GM12878 (cell line): Measurements from ENCODE around the gene NUTM2F. TPM values are rescaled to one million over a fixed set of nuclear protein-coding genes. Genes with fewer than 3 reads are reported as not detected.

Experiments used
- ATAC-seq: fragments of 200-7000 bp; cut with Tn5 transposase; 3 replicates; pipeline ENCODE4 v1.9.1; 2020; ENCODE audit warnings: mild to moderate bottlenecking, moderate library complexity
- BruUV-seq: library from RNA; stranded (reverse); fragments of 400-500 nt; replicated peaks from 2 replicates; lab custom pipeline; 2021; lab: Mats Ljungman, UMichigan
- CTCF ChIA-PET: fragments of 300-600 bp; sonication (Branson Sonifier 250); formaldehyde crosslinking; extraction: SDS; loops from one replicate; lab custom pipeline; 2021; ENCODE audit warnings: inconsistent platforms; lab: Yijun Ruan, JAX
- POLR2A ChIA-PET: fragments of 350-600 bp; formaldehyde crosslinking; extraction: SDS; loops from one replicate; lab custom pipeline; 2021; ENCODE audit warnings: inconsistent platforms; lab: Charles Lee
- RAD21 ChIA-PET: fragments of 300-600 bp; sonication (Branson Sonifier 250); formaldehyde crosslinking; loops from one replicate; lab custom pipeline; 2023; ENCODE audit warnings: antibody characterized with exemption; ENCODE audit not compliant: unreplicated experiment; lab: Charles Lee
- SMC1A ChIA-PET: fragments of 300-600 bp; sonication (Branson Sonifier 250); formaldehyde crosslinking; loops from one replicate; lab custom pipeline; 2023; ENCODE audit not compliant: unreplicated experiment, uncharacterized antibody; lab: Charles Lee
- DNase-seq: peaks from one replicate; pipeline ENCODE4 v3.0.0-alpha.2; 2011; ENCODE audit warnings: low read depth, low spot score
- FAIRE-seq: peaks from 3 replicates; lab custom pipeline; 2011; peaks lifted over from hg19 to GRCh38; lab: Jason Lieb, UNC
- H2AFZ ChIP-seq: 2 replicates; pipeline ENCODE4 v1.6.0; 2011; ENCODE audit warnings: low read depth, low read length, control low read depth; ENCODE audit not compliant: control insufficient read depth
- H3K27ac ChIP-seq: 2 replicates; pipeline ENCODE4 v1.5.1; 2011; ENCODE audit warnings: control low read depth; ENCODE audit not compliant: control insufficient read depth, insufficient read depth
- H3K27me3 ChIP-seq, 2 experiments: replicated peaks in 1 of 2; 2 replicates each; pipeline versions ENCODE4 v1.6.0 to v1.6.1; 2011; ENCODE audit warnings: low read length in 1 of 2; ENCODE audit not compliant: control insufficient read depth in 2 of 2, insufficient read depth in 2 of 2
- H3K36me3 ChIP-seq, 2 experiments: 2 replicates each; pipeline ENCODE4 v1.5.1; 2011; ENCODE audit warnings: low read length in 1 of 2; ENCODE audit not compliant: control insufficient read depth in 2 of 2, insufficient read depth in 2 of 2
- H3K4me1 ChIP-seq: 2 replicates; pipeline ENCODE4 v1.6.1; 2011; ENCODE audit warnings: mild to moderate bottlenecking, low read length, moderate library complexity, mixed read lengths; ENCODE audit not compliant: control insufficient read depth, insufficient read depth
- H3K4me2 ChIP-seq: 2 replicates; pipeline ENCODE4 v1.6.0; 2011; ENCODE audit warnings: control low read depth; ENCODE audit not compliant: control insufficient read depth, insufficient read depth
- H3K4me3 ChIP-seq: fragments of 200-600 bp; sonication (generic); 2 replicates; pipeline ENCODE4 v1.5.1; 2016
- H3K79me2 ChIP-seq: 2 replicates; pipeline ENCODE4 v1.6.0; 2011; ENCODE audit warnings: low read length; ENCODE audit not compliant: control insufficient read depth, insufficient read depth
- H3K9ac ChIP-seq: 2 replicates; pipeline ENCODE4 v1.8.0; 2011; ENCODE audit warnings: low read length, control low read depth, mixed read lengths; ENCODE audit not compliant: control insufficient read depth, insufficient read depth
- H3K9me3 ChIP-seq: replicated peaks from 3 replicates; pipeline ENCODE4 v1.5.1; 2011; ENCODE audit warnings: mild to moderate bottlenecking, low read length; ENCODE audit not compliant: control insufficient read depth, insufficient read depth
- H4K20me1 ChIP-seq: 2 replicates; pipeline ENCODE4 v1.6.0; 2011; ENCODE audit not compliant: control insufficient read depth, insufficient read depth
- BRCA1 ChIP-seq: IDR thresholded peaks from 2 replicates; pipeline ENCODE4 v1.6.1; 2011; ENCODE audit warnings: low read depth, low read length, improper control_type of control experiment
- CBX5 ChIP-seq: sonication (generic); IDR thresholded peaks from 2 replicates; pipeline ENCODE4 v1.6.1; 2016; ENCODE audit warnings: low read depth, moderate library complexity, mild to moderate bottlenecking, inconsistent platforms
- GATAD2B ChIP-seq: fragments of 450-650 bp; conservative IDR thresholded peaks from 2 replicates; pipeline ENCODE4 v1.6.1; 2017; ENCODE audit warnings: low read depth, mild to moderate bottlenecking, moderate library complexity
- MYB ChIP-seq: fragments of 150-350 bp; IDR thresholded peaks from 2 replicates; pipeline ENCODE4 v1.6.1; 2014; ENCODE audit warnings: mild to moderate bottlenecking, low read depth, low read length, borderline replicate concordance
- NR2C2 ChIP-seq: IDR thresholded peaks from 2 replicates; pipeline ENCODE4 v1.6.1; 2011; ENCODE audit warnings: borderline replicate concordance, low read depth; ENCODE audit not compliant: control insufficient read depth, insufficient read length
- RUNX3 ChIP-seq: IDR thresholded peaks from 2 replicates; pipeline ENCODE4 v1.6.1; 2012; ENCODE audit warnings: low read length, inconsistent platforms
- ZNF274 ChIP-seq: IDR thresholded peaks from one replicate; pipeline ENCODE4 v1.8.0; 2011; ENCODE audit not compliant: insufficient read length, insufficient read depth
- WGBS: methylation state at CpG from one replicate; pipeline ENCODE4 v1.1.6; 2016; ENCODE audit warnings: low lambda C conversion rate; ENCODE audit not compliant: insufficient replicate concordance, insufficient coverage; ENCODE audit errors: missing lambda C conversion rate; 5-methylcytosine and 5-hydroxymethylcytosine counted together
- in situ Hi-C: fragments of 300-500 bp; cut with MboI; formaldehyde crosslinking; loops from 9 replicates; pipeline ENCODE4 v1.14.3; 2018; ENCODE audit warnings: mixed read lengths
- intact Hi-C: fragments of 100-400 bp; cut with micrococcal nuclease; formaldehyde crosslinking; loops from one replicate; pipeline ENCODE4 v1.14.2; 2022; ENCODE audit not compliant: unreplicated experiment
- polyA plus RNA-seq, 11 experiments: library from polyadenylated mRNA; depleted of rRNA in 4 of 11; unstranded in 6 of 11; stranded (reverse) in 5 of 11; fragments of >200 nt; fragmentation: Nextera tagmentation in 4 of 11; fragmentation: Illumina TruSeq in 1 of 11; extraction: Ambion mirVana in 4 of 11; extraction: Trizol in 1 of 11; gene quantifications; 1 replicate in 1 of 11; 2 replicates in 10 of 11; pipeline versions ENCODE4 v1.2.1 to v1.2.3, GENCODE V29; 2011 to 2016; ENCODE audit warnings: inconsistent platforms in 2 of 11, missing spikeins in 2 of 11, low read depth in 1 of 11
- total RNA-seq, 4 experiments: library from RNA; depleted of rRNA in 3 of 4; stranded (reverse); fragments of >200 nt in 3 of 4; fragmentation: Illumina TruSeq in 1 of 4; extraction: Trizol in 1 of 4; gene quantifications; 2 replicates each; pipeline versions ENCODE4 v1.2.1 to v1.2.3, GENCODE V29; 2013 to 2021
- TF ChIP-seq, protein P1 (sequence below): IDR thresholded peaks from 2 replicates; pipeline ENCODE4 v1.6.1; 2011; ENCODE audit warnings: borderline replicate concordance, low read depth, mild to moderate bottlenecking, moderate library complexity, mixed read lengths, low read length; ENCODE audit not compliant: insufficient read depth; ENCODE audit errors: extremely low read length
- TF ChIP-seq, protein P2 (sequence below): fragments of 450-650 bp; conservative IDR thresholded peaks from 2 replicates; pipeline ENCODE4 v1.6.1; 2017; ENCODE audit warnings: mild to moderate bottlenecking, moderate library complexity
- TF ChIP-seq, protein P3 (sequence below): fragments of 450-650 bp; formaldehyde crosslinking; IDR thresholded peaks from 2 replicates; pipeline ENCODE4 v1.4.0; 2020; ENCODE audit warnings: mild to moderate bottlenecking, moderate library complexity
- TF ChIP-seq, protein P4 (sequence below): fragments of 450-650 bp; IDR thresholded peaks from 2 replicates; pipeline ENCODE4 v1.6.1; 2017; ENCODE audit warnings: antibody characterized with exemption, mild to moderate bottlenecking, moderate library complexity

Gene NUTM2F
- total and polyA plus RNA-seq, 10 of the 15 experiments (the other 5 are each of a cell fraction or from before 2014, with no cell fraction given): not detected

DNA sequence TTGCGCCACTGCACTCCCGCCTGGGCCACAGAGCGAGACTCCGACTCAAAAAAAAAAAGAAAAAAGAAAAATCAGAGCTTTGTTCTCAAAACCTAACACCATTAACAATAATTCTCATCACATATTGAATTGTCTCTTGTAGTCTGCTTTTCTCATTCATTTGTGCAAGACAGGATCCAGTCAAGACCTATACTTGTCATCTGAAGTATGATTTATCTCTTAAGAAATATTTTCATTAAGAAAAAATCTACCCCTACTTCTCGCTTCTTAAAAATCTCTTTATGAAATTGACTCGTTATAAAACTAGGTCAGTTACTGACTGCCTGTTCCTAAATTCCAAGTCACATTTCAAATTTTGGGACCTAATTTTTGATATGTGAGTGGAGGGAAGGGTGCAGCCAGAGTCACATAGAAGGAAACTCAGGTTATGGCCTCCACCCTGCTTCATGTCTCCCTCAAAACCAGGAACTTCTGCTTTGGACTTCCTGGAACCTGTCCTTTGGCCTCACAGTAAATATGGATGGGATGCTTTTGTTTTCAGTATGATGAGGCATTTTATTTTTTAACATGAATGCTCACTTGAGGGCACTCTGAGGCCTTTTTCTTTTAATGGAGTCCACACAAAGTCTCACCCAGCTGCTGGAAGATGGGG, 50.4 kb downstream of the NUTM2F start:
- Histone ChIP-seq H3K27me3 (no peaks in the 10 kb centered on the region), H3K9ac (no peak overlapping the region), H4K20me1 (no peaks in the 10 kb centered on the region), H3K9me3 (peaks cover 11% of the 10 kb centered on the region), H3K79me2 (peaks cover 2% of the 10 kb centered on the region; the same call in 1 of the 2 replicates), H3K4me1 (no peaks in the 10 kb centered on the region), H3K4me2 (no peak overlapping the region), H3K27ac (no peak overlapping the region), H3K4me3 (no peak overlapping the region), H2AFZ (no peak overlapping the region), H3K36me3 (peaks cover 1 to 18% of the 10 kb centered on the region in 2 experiments; a peak in 2 of 4 replicates)
- ChIA-PET SMC1A (no interaction called here), RAD21 (no interaction called here), CTCF (no interaction called here), POLR2A (no interaction called here)
- no peak for DNase-seq
- TF ChIP-seq, protein P1, sequence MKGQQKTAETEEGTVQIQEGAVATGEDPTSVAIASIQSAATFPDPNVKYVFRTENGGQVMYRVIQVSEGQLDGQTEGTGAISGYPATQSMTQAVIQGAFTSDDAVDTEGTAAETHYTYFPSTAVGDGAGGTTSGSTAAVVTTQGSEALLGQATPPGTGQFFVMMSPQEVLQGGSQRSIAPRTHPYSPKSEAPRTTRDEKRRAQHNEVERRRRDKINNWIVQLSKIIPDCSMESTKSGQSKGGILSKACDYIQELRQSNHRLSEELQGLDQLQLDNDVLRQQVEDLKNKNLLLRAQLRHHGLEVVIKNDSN: no peak
- no peak for TF ChIP-seq MYB
- TF ChIP-seq, protein P2, sequence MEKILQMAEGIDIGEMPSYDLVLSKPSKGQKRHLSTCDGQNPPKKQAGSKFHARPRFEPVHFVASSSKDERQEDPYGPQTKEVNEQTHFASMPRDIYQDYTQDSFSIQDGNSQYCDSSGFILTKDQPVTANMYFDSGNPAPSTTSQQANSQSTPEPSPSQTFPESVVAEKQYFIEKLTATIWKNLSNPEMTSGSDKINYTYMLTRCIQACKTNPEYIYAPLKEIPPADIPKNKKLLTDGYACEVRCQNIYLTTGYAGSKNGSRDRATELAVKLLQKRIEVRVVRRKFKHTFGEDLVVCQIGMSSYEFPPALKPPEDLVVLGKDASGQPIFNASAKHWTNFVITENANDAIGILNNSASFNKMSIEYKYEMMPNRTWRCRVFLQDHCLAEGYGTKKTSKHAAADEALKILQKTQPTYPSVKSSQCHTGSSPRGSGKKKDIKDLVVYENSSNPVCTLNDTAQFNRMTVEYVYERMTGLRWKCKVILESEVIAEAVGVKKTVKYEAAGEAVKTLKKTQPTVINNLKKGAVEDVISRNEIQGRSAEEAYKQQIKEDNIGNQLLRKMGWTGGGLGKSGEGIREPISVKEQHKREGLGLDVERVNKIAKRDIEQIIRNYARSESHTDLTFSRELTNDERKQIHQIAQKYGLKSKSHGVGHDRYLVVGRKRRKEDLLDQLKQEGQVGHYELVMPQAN: no peak
- TF ChIP-seq NR2C2: no peak
- TF ChIP-seq, protein P3, sequence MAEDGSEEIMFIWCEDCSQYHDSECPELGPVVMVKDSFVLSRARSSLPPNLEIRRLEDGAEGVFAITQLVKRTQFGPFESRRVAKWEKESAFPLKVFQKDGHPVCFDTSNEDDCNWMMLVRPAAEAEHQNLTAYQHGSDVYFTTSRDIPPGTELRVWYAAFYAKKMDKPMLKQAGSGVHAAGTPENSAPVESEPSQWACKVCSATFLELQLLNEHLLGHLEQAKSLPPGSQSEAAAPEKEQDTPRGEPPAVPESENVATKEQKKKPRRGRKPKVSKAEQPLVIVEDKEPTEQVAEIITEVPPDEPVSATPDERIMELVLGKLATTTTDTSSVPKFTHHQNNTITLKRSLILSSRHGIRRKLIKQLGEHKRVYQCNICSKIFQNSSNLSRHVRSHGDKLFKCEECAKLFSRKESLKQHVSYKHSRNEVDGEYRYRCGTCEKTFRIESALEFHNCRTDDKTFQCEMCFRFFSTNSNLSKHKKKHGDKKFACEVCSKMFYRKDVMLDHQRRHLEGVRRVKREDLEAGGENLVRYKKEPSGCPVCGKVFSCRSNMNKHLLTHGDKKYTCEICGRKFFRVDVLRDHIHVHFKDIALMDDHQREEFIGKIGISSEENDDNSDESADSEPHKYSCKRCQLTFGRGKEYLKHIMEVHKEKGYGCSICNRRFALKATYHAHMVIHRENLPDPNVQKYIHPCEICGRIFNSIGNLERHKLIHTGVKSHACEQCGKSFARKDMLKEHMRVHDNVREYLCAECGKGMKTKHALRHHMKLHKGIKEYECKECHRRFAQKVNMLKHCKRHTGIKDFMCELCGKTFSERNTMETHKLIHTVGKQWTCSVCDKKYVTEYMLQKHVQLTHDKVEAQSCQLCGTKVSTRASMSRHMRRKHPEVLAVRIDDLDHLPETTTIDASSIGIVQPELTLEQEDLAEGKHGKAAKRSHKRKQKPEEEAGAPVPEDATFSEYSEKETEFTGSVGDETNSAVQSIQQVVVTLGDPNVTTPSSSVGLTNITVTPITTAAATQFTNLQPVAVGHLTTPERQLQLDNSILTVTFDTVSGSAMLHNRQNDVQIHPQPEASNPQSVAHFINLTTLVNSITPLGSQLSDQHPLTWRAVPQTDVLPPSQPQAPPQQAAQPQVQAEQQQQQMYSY: no peak
- TF ChIP-seq ZNF274: no peak
- no peak for TF ChIP-seq RUNX3
- TF ChIP-seq CBX5: no peak
- TF ChIP-seq GATAD2B: no peak
- no peak for TF ChIP-seq BRCA1
- TF ChIP-seq, protein P4, sequence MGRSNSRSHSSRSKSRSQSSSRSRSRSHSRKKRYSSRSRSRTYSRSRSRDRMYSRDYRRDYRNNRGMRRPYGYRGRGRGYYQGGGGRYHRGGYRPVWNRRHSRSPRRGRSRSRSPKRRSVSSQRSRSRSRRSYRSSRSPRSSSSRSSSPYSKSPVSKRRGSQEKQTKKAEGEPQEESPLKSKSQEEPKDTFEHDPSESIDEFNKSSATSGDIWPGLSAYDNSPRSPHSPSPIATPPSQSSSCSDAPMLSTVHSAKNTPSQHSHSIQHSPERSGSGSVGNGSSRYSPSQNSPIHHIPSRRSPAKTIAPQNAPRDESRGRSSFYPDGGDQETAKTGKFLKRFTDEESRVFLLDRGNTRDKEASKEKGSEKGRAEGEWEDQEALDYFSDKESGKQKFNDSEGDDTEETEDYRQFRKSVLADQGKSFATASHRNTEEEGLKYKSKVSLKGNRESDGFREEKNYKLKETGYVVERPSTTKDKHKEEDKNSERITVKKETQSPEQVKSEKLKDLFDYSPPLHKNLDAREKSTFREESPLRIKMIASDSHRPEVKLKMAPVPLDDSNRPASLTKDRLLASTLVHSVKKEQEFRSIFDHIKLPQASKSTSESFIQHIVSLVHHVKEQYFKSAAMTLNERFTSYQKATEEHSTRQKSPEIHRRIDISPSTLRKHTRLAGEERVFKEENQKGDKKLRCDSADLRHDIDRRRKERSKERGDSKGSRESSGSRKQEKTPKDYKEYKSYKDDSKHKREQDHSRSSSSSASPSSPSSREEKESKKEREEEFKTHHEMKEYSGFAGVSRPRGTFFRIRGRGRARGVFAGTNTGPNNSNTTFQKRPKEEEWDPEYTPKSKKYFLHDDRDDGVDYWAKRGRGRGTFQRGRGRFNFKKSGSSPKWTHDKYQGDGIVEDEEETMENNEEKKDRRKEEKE: no peak
- BruUV-seq: no TSS peak
- WGBS: 96% methylated on average over 2 of the region's 6 CpGs
- no peak for FAIRE-seq
- ATAC-seq: no peak
- intact Hi-C loops: no loop called here
- in situ Hi-C loops: no loop called here
